ENCODE results near the gene CACNA2D1. TPM values are rescaled to one million over a fixed set of nuclear protein-coding genes. Genes with fewer than 3 reads are reported as not detected.

The CACNA2D1 gene
- total RNA-seq, 1 donor from 2014 or later = not detected

DNA sequence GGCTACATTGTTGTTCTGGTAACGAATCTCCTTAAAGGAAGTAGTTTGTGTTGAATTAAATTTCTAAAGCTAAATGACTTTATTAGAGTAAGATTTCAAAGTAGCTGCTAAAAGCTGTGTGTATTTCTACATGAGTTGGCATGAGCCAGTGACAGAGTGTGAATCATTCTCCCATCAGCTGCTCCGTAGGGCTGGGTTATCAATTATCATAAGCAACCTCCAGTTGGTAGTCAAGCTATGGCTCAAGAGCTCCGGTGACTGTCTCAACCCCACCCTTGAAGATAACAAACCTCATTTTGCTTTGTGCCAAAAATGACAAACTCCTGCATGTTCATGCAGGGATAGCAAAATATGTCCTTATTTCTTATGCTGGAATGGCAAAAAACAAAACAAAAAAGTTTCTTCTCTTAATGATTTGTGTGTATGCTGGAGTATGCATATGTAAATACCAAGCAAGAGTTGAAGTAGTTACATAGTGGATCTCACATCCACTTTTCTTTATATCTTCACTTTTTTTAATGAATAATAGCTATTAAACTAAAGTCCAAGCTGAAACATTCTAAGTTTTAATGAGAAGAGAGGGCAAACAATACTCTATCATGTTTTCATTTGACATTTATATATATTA lies 249.4 kb downstream of the CACNA2D1 start:
- H3K9me3 Mint-ChIP-seq = peaks cover 5% of the 10 kb centered on the region
- TF ChIP-seq, protein P1, sequence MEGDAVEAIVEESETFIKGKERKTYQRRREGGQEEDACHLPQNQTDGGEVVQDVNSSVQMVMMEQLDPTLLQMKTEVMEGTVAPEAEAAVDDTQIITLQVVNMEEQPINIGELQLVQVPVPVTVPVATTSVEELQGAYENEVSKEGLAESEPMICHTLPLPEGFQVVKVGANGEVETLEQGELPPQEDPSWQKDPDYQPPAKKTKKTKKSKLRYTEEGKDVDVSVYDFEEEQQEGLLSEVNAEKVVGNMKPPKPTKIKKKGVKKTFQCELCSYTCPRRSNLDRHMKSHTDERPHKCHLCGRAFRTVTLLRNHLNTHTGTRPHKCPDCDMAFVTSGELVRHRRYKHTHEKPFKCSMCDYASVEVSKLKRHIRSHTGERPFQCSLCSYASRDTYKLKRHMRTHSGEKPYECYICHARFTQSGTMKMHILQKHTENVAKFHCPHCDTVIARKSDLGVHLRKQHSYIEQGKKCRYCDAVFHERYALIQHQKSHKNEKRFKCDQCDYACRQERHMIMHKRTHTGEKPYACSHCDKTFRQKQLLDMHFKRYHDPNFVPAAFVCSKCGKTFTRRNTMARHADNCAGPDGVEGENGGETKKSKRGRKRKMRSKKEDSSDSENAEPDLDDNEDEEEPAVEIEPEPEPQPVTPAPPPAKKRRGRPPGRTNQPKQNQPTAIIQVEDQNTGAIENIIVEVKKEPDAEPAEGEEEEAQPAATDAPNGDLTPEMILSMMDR (IDR thresholded peaks at IDR 0.05) = no peak
- no peak for ATAC-seq (ENCODE audit: low read depth)
- H3K36me3 Mint-ChIP-seq (ENCODE audit: low read depth) = no peaks in the 10 kb centered on the region
- H3K27ac Mint-ChIP-seq = no peak overlapping the region
- intact Hi-C loops (cut with micrococcal nuclease) = no loop called here
- H3K4me1 Mint-ChIP-seq = no peaks in the 10 kb centered on the region
- ChIA-PET CTCF (no interaction called here), POLR2A (no interaction called here)
- no peak overlapping the region for H3K4me3 Mint-ChIP-seq
- no peaks in the 10 kb centered on the region for H3K27me3 Mint-ChIP-seq
- no peak for DNase-seq

DNA sequence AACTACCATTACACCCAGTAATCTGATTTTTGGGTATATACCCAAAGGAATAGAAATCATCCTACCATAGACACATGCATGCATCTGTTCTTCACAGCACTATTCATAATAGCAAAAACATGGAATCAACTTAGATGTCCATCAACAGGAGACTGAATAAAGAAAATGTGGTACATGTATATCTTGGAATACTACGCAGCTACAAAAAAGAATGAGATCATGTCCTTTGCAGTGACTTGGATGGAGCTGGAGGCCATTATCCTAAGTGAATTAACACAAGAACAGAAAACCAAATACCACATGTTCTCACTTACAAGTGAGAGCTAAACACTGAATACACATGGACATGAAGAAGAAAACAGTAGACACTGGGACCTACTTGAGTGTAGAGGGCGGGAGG lies 254.9 kb downstream of the CACNA2D1 start:
- CTCF ChIA-PET = no interaction called here
- POLR2A ChIA-PET = no interaction called here
- Mint-ChIP-seq H3K27ac (no peak overlapping the region), H3K36me3 (ENCODE audit: low read depth) (no peaks in the 10 kb centered on the region), H3K27me3 (no peaks in the 10 kb centered on the region), H3K9me3 (peaks cover 2% of the 10 kb centered on the region), H3K4me3 (no peak overlapping the region), H3K4me1 (no peaks in the 10 kb centered on the region)
- intact Hi-C loops (cut with micrococcal nuclease) = no loop called here
- TF ChIP-seq, protein P1 (IDR thresholded peaks at IDR 0.05) = no peak
- ATAC-seq (ENCODE audit: low read depth) (no peak), DNase-seq (no peak)

DNA sequence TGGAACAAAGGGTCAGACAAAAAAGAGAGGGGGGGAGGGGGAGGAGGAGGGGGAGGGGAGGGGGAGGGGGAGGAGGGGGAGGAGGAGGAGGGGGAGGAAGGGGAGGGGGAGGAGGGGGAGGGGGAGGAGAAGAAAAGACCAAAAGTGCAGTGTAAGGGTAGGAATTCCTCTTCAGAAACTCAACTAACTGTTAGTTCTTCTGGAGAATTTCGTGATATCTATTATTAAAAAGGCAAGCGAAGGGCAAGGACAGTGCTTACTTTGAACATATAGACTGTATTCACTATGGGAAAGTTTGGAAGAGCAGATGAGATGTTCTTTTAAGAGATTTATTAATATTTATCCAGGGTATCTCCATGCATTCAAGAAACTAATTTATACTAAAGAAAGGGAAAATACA lies 258.1 kb downstream of the CACNA2D1 start:
- Mint-ChIP-seq H3K36me3 (ENCODE audit: low read depth) (no peaks in the 10 kb centered on the region), H3K27ac (no peak overlapping the region), H3K4me1 (no peaks in the 10 kb centered on the region), H3K27me3 (no peaks in the 10 kb centered on the region), H3K9me3 (no peaks in the 10 kb centered on the region), H3K4me3 (no peak overlapping the region)
- DNase-seq (no peak), ATAC-seq (ENCODE audit: low read depth) (no peak)
- TF ChIP-seq, protein P1 (IDR thresholded peaks at IDR 0.05) = no peak
- ChIA-PET CTCF (no interaction called here), POLR2A (no interaction called here)
- intact Hi-C loops (cut with micrococcal nuclease) = no loop called here

DNA sequence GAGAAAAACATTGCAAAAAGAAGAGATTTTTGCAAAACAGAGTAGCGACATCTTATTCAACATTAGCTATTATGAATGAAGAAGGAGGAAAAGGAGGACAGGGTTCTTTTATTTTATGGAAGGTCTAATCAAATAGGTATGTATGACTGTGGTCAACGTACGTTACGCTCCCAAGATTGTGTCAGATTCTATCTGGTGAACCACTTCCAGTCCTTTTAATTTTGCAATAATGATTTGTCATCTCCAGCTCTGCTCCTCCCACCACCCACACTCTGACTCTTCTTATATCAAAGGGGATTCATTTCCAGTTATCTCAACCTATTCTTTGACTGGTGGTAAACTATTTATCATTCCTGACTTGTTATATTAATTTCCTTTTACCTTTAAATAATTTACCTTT lies 259.9 kb downstream of the CACNA2D1 start:
- CTCF ChIA-PET = interaction anchor here (1.1 kb wide), 1 partner anchor 74 kb away, joined by 3 read pairs; no protein-coding TSS in a partner anchor
- no peaks in the 10 kb centered on the region for H3K9me3 Mint-ChIP-seq
- DNase-seq = no peak
- no peak overlapping the region for H3K27ac Mint-ChIP-seq
- TF ChIP-seq, protein P1 (IDR thresholded peaks at IDR 0.05) = no peak
- intact Hi-C loops (cut with micrococcal nuclease) = no loop called here
- H3K27me3 Mint-ChIP-seq = no peaks in the 10 kb centered on the region
- ATAC-seq (ENCODE audit: low read depth) = no peak
- H3K4me1 Mint-ChIP-seq = no peaks in the 10 kb centered on the region
- H3K4me3 Mint-ChIP-seq = no peak overlapping the region
- H3K36me3 Mint-ChIP-seq (ENCODE audit: low read depth) = no peaks in the 10 kb centered on the region
- POLR2A ChIA-PET = no interaction called here

DNA sequence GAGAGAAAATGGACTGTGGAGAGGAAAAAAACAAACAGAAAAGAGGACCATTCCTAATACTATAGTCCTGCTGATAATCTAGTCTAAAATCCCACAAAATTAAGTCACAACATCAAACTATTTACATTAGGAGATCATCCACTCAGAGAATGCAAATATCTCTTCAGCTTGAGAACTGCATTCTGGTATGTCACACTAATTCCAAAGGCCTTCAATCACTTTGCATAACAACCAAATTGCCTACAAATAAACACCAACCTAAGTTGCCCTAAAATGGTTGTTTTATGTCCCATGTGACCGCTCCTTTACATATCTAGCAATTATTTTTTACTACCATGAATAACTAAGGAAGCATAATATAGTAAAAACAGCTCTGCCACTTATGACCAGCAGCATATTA lies 264.3 kb downstream of the CACNA2D1 start:
- no peak for DNase-seq
- ATAC-seq (ENCODE audit: low read depth) = no peak
- H3K27me3 Mint-ChIP-seq = no peaks in the 10 kb centered on the region
- ChIA-PET CTCF (no interaction called here), POLR2A (no interaction called here)
- H3K9me3 Mint-ChIP-seq = no peaks in the 10 kb centered on the region
- intact Hi-C loops (cut with micrococcal nuclease) = no loop called here
- H3K36me3 Mint-ChIP-seq (ENCODE audit: low read depth) = no peaks in the 10 kb centered on the region
- no peaks in the 10 kb centered on the region for H3K4me1 Mint-ChIP-seq
- TF ChIP-seq, protein P1 (IDR thresholded peaks at IDR 0.05) = no peak
- H3K4me3 Mint-ChIP-seq = no peak overlapping the region
- no peak overlapping the region for H3K27ac Mint-ChIP-seq
